SKM-1 (cell line): ENCODE data around the gene AIPL1.

Source experiments
- DNase-seq: peaks from one replicate; lab custom pipeline; 2025; ENCODE audit not compliant: unreplicated experiment; lab: John Stamatoyannopoulos, UW

AIPL1 gene

GRCh38 chr17:6467567-6467966 is 32.6 kb upstream of the AIPL1 start:
- DNase-seq: no peak

- no peak for DNase-seq
Measured at GRCh38 chr17:6465206-6466003, 30.5 kb upstream of the AIPL1 start.

- no peak for DNase-seq
Measured at GRCh38 chr17:6464446-6465041, 29.6 kb upstream of the AIPL1 start.

GRCh38 chr17:6463616-6464445 is 28.9 kb upstream of the AIPL1 start:
- DNase-seq: no peak

GRCh38 chr17:6462692-6463091 is 27.8 kb upstream of the AIPL1 start:
- no peak for DNase-seq

- no peak for DNase-seq
Measured at GRCh38 chr17:6461792-6462524, 27.0 kb upstream of the AIPL1 start.

GRCh38 chr17:6461246-6461645 is 26.3 kb upstream of the AIPL1 start:
- DNase-seq: no peak

- no peak for DNase-seq
Measured at GRCh38 chr17:6460531-6461161, 25.7 kb upstream of the AIPL1 start.

GRCh38 chr17:6458460-6458950 is 23.6 kb upstream of the AIPL1 start:
- no peak for DNase-seq

GRCh38 chr17:6457688-6458459 is 23.0 kb upstream of the AIPL1 start:
- DNase-seq: no peak

GRCh38 chr17:6456914-6457687 is 22.2 kb upstream of the AIPL1 start:
- no peak for DNase-seq

GRCh38 chr17:6456321-6456720 is 21.4 kb upstream of the AIPL1 start:
- DNase-seq: no peak

GRCh38 chr17:6455321-6455705 is 20.4 kb upstream of the AIPL1 start:
- no peak for DNase-seq

GRCh38 chr17:6454495-6455320 is 19.8 kb upstream of the AIPL1 start:
- no peak for DNase-seq

- no peak for DNase-seq
Measured at GRCh38 chr17:6453279-6454024, 18.5 kb upstream of the AIPL1 start.

- DNase-seq: no peak
Measured at GRCh38 chr17:6452471-6453266, 17.7 kb upstream of the AIPL1 start.
